Thoracic aorta (tissue), 2 donors: ENCODE results near the gene BICD1. TPM values are rescaled to one million over a fixed set of nuclear protein-coding genes. Genes with fewer than 3 reads are reported as not detected.

Experiments
- ATAC-seq: fragments of 150-250 bp; one replicate; pipeline ENCODE4 v1.8.0; 2017; ENCODE audit warnings: low read depth; ENCODE audit not compliant: insufficient number of reproducible peaks, low FRiP score
- DNase-seq: peaks from one replicate; pipeline ENCODE4 v3.0.0-alpha.2; 2020; ENCODE audit warnings: low spot score
- H3K27ac ChIP-seq, 2 donors: fragments of 200-600 bp; sonication (generic); 1 replicate in 1 of 2; 2 replicates in 1 of 2; pipeline ENCODE4 v1.5.1; 2016; ENCODE audit warnings: mild to moderate bottlenecking in 2 of 2, moderate library complexity in 2 of 2
- H3K27me3 ChIP-seq: fragments of 200-600 bp; sonication (generic); replicated peaks from 2 replicates; pipeline ENCODE4 v1.6.0; 2016; ENCODE audit warnings: mild to moderate bottlenecking; ENCODE audit not compliant: insufficient read depth
- H3K36me3 ChIP-seq: fragments of 200-600 bp; sonication (generic); one replicate; pipeline ENCODE4 v1.5.1; 2016
- H3K4me1 ChIP-seq, 2 donors: fragments of 200-600 bp; sonication (generic); 1 replicate in 1 of 2; 2 replicates in 1 of 2; pipeline versions ENCODE4 v1.5.1 to v1.6.0; 2016; ENCODE audit warnings: low read depth in 2 of 2, mild to moderate bottlenecking in 1 of 2; ENCODE audit not compliant: control insufficient read depth in 1 of 2
- H3K4me3 ChIP-seq: fragments of 200-600 bp; sonication (generic); 2 replicates; pipeline ENCODE4 v1.5.1; 2016; ENCODE audit warnings: mild to moderate bottlenecking
- H3K9me3 ChIP-seq: fragments of 200-600 bp; sonication (generic); 2 replicates; pipeline ENCODE4 v1.5.1; 2016
- total RNA-seq, 2 donors: library from RNA; depleted of rRNA; stranded (reverse); fragments of >200 nt; gene quantifications; one replicate each; pipeline versions ENCODE4 v1.1.0 to v1.2.3, GENCODE V29; 2016
- TF ChIP-seq, protein P1 (sequence below): fragments of 200-600 bp; sonication (generic); IDR thresholded peaks from one replicate; pipeline ENCODE4 v1.5.1; 2019; ENCODE audit warnings: antibody characterized with exemption

BICD1 gene
- total RNA-seq, 2 donors from 2014 or later = 18.7 to 44.7 TPM

DNA sequence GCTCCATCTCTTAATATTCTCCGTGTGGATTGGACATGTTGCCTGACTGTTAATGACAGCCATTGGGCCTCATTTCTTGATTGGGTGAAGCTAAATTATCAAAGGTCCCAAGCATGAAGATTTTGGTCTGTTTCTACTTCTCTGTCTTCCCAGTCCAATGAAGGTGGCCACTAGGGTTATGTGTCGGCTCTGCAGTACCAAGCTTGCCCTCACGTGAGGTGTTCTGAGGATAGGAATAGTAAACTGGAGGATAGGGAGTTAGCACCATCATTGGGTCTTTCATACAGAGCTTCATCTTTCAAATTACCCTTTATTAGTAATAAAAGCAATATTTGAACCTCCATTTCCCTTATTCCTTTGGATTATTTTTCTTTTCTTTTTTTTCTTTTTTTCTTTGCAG, 21.9 kb upstream of the BICD1 start:
- no peaks in the 10 kb centered on the region for H3K27me3 ChIP-seq
- DNase-seq (no peak), ATAC-seq (no peak)
- no peaks in the 10 kb centered on the region for H3K9me3 ChIP-seq
- H3K4me3 ChIP-seq = no peak overlapping the region
- no peak overlapping the region for H3K27ac ChIP-seq
- H3K36me3 ChIP-seq = no peaks in the 10 kb centered on the region
- TF ChIP-seq, protein P1, sequence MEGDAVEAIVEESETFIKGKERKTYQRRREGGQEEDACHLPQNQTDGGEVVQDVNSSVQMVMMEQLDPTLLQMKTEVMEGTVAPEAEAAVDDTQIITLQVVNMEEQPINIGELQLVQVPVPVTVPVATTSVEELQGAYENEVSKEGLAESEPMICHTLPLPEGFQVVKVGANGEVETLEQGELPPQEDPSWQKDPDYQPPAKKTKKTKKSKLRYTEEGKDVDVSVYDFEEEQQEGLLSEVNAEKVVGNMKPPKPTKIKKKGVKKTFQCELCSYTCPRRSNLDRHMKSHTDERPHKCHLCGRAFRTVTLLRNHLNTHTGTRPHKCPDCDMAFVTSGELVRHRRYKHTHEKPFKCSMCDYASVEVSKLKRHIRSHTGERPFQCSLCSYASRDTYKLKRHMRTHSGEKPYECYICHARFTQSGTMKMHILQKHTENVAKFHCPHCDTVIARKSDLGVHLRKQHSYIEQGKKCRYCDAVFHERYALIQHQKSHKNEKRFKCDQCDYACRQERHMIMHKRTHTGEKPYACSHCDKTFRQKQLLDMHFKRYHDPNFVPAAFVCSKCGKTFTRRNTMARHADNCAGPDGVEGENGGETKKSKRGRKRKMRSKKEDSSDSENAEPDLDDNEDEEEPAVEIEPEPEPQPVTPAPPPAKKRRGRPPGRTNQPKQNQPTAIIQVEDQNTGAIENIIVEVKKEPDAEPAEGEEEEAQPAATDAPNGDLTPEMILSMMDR = no peak
- no peaks in the 10 kb centered on the region for H3K4me1 ChIP-seq

DNA sequence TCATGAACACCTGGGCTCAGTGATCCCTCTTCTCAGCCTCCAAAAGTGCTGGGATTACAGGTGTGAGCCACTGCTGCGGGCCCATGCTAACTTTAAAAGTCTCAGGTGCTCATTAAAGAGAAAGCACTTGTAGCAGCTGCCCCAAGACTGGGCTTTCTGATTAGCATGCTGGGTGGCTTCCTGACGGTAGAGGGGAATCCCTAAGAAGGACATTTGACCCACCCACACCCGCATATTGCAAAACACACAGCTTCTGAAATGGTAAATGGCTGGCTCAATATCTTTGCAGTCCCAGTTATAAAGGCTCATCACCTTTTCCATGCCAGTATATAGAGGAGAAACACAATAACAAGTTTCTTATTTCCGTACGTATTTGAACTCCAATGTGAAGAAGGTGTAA, 19.3 kb upstream of the BICD1 start:
- no peaks in the 10 kb centered on the region for H3K4me1 ChIP-seq
- no peaks in the 10 kb centered on the region for H3K27me3 ChIP-seq
- H3K36me3 ChIP-seq = no peaks in the 10 kb centered on the region
- no peak overlapping the region for H3K27ac ChIP-seq
- TF ChIP-seq, protein P1 = no peak
- H3K9me3 ChIP-seq = no peaks in the 10 kb centered on the region
- H3K4me3 ChIP-seq = no peak overlapping the region
- ATAC-seq = no peak
- DNase-seq = no peak

DNA sequence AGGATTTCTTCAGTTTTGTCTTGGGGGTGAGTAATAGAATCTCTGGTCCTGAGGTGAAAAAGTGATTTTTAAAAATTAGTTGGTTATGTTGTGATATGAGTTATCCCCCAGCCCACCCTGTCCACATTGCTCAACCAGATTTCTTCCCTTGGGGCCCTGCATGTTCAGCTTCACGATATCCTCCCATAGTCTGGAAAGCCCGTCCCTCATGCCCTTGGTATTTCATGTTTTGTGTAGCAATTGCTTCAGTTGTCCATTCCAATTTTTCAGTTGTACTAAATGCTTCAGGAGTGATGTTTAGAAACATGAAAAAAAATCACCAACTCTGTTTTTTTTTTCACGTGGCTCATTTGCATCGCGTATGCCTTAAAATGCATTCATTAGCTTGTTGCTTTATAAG, 17.5 kb upstream of the BICD1 start:
- H3K27ac ChIP-seq = no peak overlapping the region
- H3K36me3 ChIP-seq = no peaks in the 10 kb centered on the region
- TF ChIP-seq, protein P1 = no peak
- no peaks in the 10 kb centered on the region for H3K27me3 ChIP-seq
- no peaks in the 10 kb centered on the region for H3K4me1 ChIP-seq
- ATAC-seq (no peak), DNase-seq (no peak)
- no peak overlapping the region for H3K4me3 ChIP-seq
- no peaks in the 10 kb centered on the region for H3K9me3 ChIP-seq

DNA sequence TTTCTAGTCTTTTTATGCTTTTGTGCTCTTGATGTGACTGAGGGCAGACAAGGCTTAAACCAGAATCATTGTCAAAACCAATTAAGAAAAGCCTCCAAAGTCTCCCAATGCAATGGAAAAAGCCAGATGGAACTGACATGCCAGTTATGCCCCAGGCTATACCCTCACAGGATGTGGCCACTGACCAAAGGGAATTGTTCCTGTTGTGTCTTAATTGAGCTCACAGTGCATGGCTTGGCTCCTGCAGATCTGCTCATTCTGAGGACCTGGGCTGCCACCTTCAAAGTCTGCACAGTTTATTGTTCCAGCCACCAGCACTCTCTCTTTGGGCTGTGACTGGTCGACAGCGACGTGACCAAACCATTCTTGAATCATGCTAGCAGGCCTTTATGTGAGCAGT, 17.1 kb upstream of the BICD1 start:
- Histone ChIP-seq H3K9me3 (no peaks in the 10 kb centered on the region), H3K36me3 (no peaks in the 10 kb centered on the region), H3K4me3 (no peak overlapping the region), H3K27me3 (no peaks in the 10 kb centered on the region), H3K4me1 (no peaks in the 10 kb centered on the region), H3K27ac (no peak overlapping the region)
- DNase-seq (no peak), ATAC-seq (no peak)
- TF ChIP-seq, protein P1 = no peak

DNA sequence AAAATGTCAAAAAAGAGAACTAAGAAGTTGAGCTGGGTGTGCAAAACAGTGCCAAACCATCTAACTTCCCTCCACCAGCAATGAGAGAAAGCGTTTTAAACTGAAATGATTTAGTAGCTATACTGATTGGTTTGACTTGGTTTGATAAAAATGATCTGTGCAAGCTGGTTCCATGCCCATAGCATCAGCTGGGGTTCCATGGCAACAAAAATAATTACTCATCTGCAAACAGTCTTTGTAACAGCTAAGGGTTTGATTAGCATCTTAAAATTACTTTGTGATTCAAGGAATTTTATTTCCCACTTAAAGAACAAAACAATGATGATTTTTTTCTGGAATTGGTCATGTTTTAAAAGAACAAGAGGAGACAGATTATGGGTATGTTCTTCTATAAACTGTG, 15.0 kb upstream of the BICD1 start:
- Histone ChIP-seq H3K27ac (no peak overlapping the region), H3K4me1 (no peaks in the 10 kb centered on the region), H3K27me3 (no peaks in the 10 kb centered on the region), H3K4me3 (no peak overlapping the region), H3K36me3 (no peaks in the 10 kb centered on the region), H3K9me3 (no peaks in the 10 kb centered on the region)
- ATAC-seq (no peak), DNase-seq (no peak)
- TF ChIP-seq, protein P1 = no peak
